Heart left ventricle (tissue), 13 donors: ENCODE results near the gene CFI.

Experiments used
- CTCF ChIP-seq, 12 donors: fragments of 200-600 bp; sonication (generic) in 4 of 12; IDR thresholded peaks; one replicate each; pipeline versions ENCODE4 v1.5.0 to v1.8.0; 2018 to 2022; ENCODE audit warnings: antibody characterized with exemption in 12 of 12, mild to moderate bottlenecking in 5 of 12
- POLR2A ChIP-seq, 2 donors: fragments of 450-650 bp; IDR thresholded peaks; one replicate each; pipeline ENCODE4 v1.6.1; 2017; ENCODE audit warnings: antibody characterized with exemption in 2 of 2, mild to moderate bottlenecking in 2 of 2, moderate library complexity in 2 of 2
- donor health status: ischemic (EF 13 %, LVEDD 7.1; RV severe dilation, severe dysfunction).
- donor health status: DM: no; HTN: yes; CAD: no.
- donor health status: DM: no; HTN: no; CAD: no.
- donor health status: ischemic (EF 25% LVEDD 6.9; RV normal size, moderate dysfunction).
- donor health status: ischemic (EF 25% LVEDD 5.7; RV mildly dilated, moderate dysfunction).
- donor health status: ischemic (EF 35%, LVEDD 5.7; RV mildly dilated, moderate dysfunction).
- donor health status: nonischemic (EF 11% LVEDD 7.7; RV severe dilation, severe dysfunction).
- donor health status: DM: yes; HTN: yes; CAD: no.
- donor health status: PGD.
- donor health status: ischemic (EF 29% LVEDD 5.4; RV normal size, mild dysfunction).
- donor health status: nonischemic (EF 23%, LVEDD 6.1; RV moderate dilation, normal function).

DNA sequence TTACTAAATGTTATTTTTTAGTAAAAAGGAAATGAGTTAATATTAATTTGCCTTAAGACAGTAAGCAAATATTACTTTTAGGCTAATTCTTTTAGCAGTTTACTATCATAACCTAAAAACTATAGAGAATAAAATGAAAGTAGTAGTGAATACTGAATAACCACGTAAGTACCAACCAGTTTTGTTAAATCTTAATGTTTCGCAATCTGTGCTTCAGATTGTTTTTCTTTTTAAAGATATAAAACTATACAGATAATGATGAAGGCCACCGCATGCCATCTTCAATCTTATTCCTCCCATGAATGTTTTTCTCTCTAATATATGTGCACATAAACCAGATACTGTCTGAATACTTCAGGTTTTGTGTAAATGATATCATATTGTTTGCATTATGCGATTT, 32.0 kb upstream of the CFI start:
- TF ChIP-seq POLR2A (IDR thresholded peaks at IDR 0.05) = no peak
- TF ChIP-seq CTCF (IDR thresholded peaks at IDR 0.05) = no peak
